ENCODE measurements around the gene PTPRM. TPM values are rescaled to one million over a fixed set of nuclear protein-coding genes. Genes with fewer than 3 reads are reported as not detected.

PTPRM gene
- polyA plus RNA-seq, 1 donor (not counting 4 experiments of a cell fraction or from before 2014, with no cell fraction given), result 54.5 TPM

DNA sequence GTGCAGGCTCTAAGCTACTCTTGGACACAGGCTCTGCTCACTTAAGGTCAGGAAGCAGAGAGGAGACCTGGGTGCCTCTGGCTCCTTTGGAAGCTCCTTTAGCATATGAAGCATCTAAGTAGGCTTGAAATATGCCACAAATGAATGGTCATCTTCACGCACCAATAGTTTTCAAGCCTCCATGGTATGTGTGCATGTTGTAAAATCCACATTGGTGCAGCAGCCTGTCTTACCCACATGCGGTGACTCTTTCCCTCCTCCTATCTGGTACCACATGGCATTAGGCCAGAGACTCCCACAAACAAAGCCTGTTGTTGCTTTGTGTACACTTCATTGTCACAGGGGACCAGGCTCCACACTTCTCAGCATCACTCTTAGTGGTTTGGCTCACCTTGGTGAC lies 599.9 kb downstream of the PTPRM start:
- DNase-seq (ENCODE audit: low read depth, low spot score) (no peak), FAIRE-seq (no peak)
- no peak overlapping the region for H3K4me3 ChIP-seq (ENCODE audit: control insufficient read depth in 2 of 3, extremely low read depth in 1 of 3, insufficient read depth in 2 of 3, low read depth in 1 of 3, low read length in 3 of 3)
- no peak overlapping the region for H3K9ac ChIP-seq (ENCODE audit: control insufficient read depth, extremely low read depth, insufficient read depth, low read length)
- H3K4me2 ChIP-seq (ENCODE audit: control insufficient read depth, extremely low read depth, insufficient read depth, low read depth, low read length), result no peak overlapping the region
- TF ChIP-seq, protein P1, sequence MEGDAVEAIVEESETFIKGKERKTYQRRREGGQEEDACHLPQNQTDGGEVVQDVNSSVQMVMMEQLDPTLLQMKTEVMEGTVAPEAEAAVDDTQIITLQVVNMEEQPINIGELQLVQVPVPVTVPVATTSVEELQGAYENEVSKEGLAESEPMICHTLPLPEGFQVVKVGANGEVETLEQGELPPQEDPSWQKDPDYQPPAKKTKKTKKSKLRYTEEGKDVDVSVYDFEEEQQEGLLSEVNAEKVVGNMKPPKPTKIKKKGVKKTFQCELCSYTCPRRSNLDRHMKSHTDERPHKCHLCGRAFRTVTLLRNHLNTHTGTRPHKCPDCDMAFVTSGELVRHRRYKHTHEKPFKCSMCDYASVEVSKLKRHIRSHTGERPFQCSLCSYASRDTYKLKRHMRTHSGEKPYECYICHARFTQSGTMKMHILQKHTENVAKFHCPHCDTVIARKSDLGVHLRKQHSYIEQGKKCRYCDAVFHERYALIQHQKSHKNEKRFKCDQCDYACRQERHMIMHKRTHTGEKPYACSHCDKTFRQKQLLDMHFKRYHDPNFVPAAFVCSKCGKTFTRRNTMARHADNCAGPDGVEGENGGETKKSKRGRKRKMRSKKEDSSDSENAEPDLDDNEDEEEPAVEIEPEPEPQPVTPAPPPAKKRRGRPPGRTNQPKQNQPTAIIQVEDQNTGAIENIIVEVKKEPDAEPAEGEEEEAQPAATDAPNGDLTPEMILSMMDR (optimal IDR thresholded peaks at IDR 0.05 in 1 of 3, IDR thresholded peaks at IDR 0.05 in 1 of 3, conservative IDR thresholded peaks at IDR 0.05 in 1 of 3; ENCODE audit: extremely low read depth in 1 of 3, insufficient read depth in 2 of 3, low read length in 3 of 3), result no peak
- no peak for TF ChIP-seq EZH2 (IDR thresholded peaks at IDR 0.05; ENCODE audit: low read length)
- peaks cover 7% of the 10 kb centered on the region for H3K4me1 ChIP-seq (ENCODE audit: control insufficient read depth, extremely low read depth, insufficient read depth, low read length)
- H3K79me2 ChIP-seq (ENCODE audit: control insufficient read depth, insufficient read depth, low read length), result no peaks in the 10 kb centered on the region
- H3K9me1 ChIP-seq (ENCODE audit: control insufficient read depth, extremely low read depth, insufficient read depth, low read length), result no peaks in the 10 kb centered on the region
- no peaks in the 10 kb centered on the region for H3K9me3 ChIP-seq (ENCODE audit: control insufficient read depth, low read depth, low read length)
- no peaks in the 10 kb centered on the region for H4K20me1 ChIP-seq (ENCODE audit: control insufficient read depth, extremely low read depth, insufficient read depth, low read length)
- no peaks in the 10 kb centered on the region for H3K36me3 ChIP-seq (ENCODE audit: control insufficient read depth in 2 of 2, extremely low read depth in 1 of 2, insufficient read depth in 2 of 2, low read length in 2 of 2)
- H3K27ac ChIP-seq (ENCODE audit: control insufficient read depth, insufficient read depth, low read length), result no peak overlapping the region
- dilution Hi-C loops (cut with MboI; ENCODE audit: extremely low pct_ligation_motif_present, low sequenced_read_pairs), result no loop called here
- H2AFZ ChIP-seq (ENCODE audit: control insufficient read depth, low read length), result no peak overlapping the region
- H3K27me3 ChIP-seq (ENCODE audit: control insufficient read depth, extremely low read depth, insufficient read depth, low read length), result no peaks in the 10 kb centered on the region

DNA sequence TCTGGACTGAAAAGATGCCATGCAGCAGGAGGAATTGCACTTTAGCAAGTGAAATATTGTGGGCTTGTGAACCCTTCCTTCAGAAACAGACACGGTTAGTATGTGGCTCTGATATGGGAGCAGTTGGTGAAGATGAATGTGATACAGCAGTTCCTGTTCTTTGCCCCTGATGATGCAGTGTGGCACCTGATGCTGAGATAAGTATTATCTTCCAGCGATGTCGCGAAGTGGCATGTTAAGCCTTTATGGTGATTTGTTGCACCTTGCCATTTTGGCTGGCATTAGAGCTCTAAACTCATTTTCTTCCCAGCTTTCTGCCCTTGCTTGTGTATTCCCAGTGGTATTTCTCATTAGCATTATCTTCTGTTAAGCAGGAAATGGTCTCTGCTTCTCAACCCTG lies 600.6 kb downstream of the PTPRM start:
- no peaks in the 10 kb centered on the region for H3K9me3 ChIP-seq (ENCODE audit: control insufficient read depth, low read depth, low read length)
- no peak for FAIRE-seq
- H3K4me1 ChIP-seq (ENCODE audit: control insufficient read depth, extremely low read depth, insufficient read depth, low read length), result peaks cover 3% of the 10 kb centered on the region
- H3K79me2 ChIP-seq (ENCODE audit: control insufficient read depth, insufficient read depth, low read length), result no peaks in the 10 kb centered on the region
- H3K36me3 ChIP-seq (ENCODE audit: control insufficient read depth in 2 of 2, extremely low read depth in 1 of 2, insufficient read depth in 2 of 2, low read length in 2 of 2), result no peaks in the 10 kb centered on the region
- no peak overlapping the region for H3K4me3 ChIP-seq (ENCODE audit: control insufficient read depth in 2 of 3, extremely low read depth in 1 of 3, insufficient read depth in 2 of 3, low read depth in 1 of 3, low read length in 3 of 3)
- no peaks in the 10 kb centered on the region for H3K9me1 ChIP-seq (ENCODE audit: control insufficient read depth, extremely low read depth, insufficient read depth, low read length)
- no peak overlapping the region for H3K9ac ChIP-seq (ENCODE audit: control insufficient read depth, extremely low read depth, insufficient read depth, low read length)
- H4K20me1 ChIP-seq (ENCODE audit: control insufficient read depth, extremely low read depth, insufficient read depth, low read length), result no peaks in the 10 kb centered on the region
- no peaks in the 10 kb centered on the region for H3K27me3 ChIP-seq (ENCODE audit: control insufficient read depth, extremely low read depth, insufficient read depth, low read length)
- dilution Hi-C loops (cut with MboI; ENCODE audit: extremely low pct_ligation_motif_present, low sequenced_read_pairs), result no loop called here
- DNase-seq (ENCODE audit: low read depth, low spot score), result no peak
- no peak overlapping the region for H3K4me2 ChIP-seq (ENCODE audit: control insufficient read depth, extremely low read depth, insufficient read depth, low read depth, low read length)
- no peak overlapping the region for H3K27ac ChIP-seq (ENCODE audit: control insufficient read depth, insufficient read depth, low read length)
- TF ChIP-seq, protein P1 (optimal IDR thresholded peaks at IDR 0.05 in 1 of 3, IDR thresholded peaks at IDR 0.05 in 1 of 3, conservative IDR thresholded peaks at IDR 0.05 in 1 of 3; ENCODE audit: extremely low read depth in 1 of 3, insufficient read depth in 2 of 3, low read length in 3 of 3), result no peak
- TF ChIP-seq EZH2 (IDR thresholded peaks at IDR 0.05; ENCODE audit: low read length), result no peak
- H2AFZ ChIP-seq (ENCODE audit: control insufficient read depth, low read length), result no peak overlapping the region
